ENCODE data around the gene MEGF11.

MEGF11 gene

GRCh38 chr15:65918357-65918920 is 335.1 kb downstream of the MEGF11 start:
- no peak for DNase-seq (ENCODE audit: low read depth)
- TF ChIP-seq CTCF (IDR thresholded peaks at IDR 0.05; ENCODE audit: low read depth, low read length, missing control alignments): no peak
- H3K4me3 ChIP-seq (ENCODE audit: low read depth, low read length): no peak overlapping the region

- no peak for DNase-seq (ENCODE audit: low read depth)
- H3K4me3 ChIP-seq (ENCODE audit: low read depth, low read length): no peak overlapping the region
These were observed 335.6 kb downstream of the MEGF11 start for GRCh38 chr15:65917936-65918335.

GRCh38 chr15:65917407-65917756 is 336.2 kb downstream of the MEGF11 start:
- no peak for DNase-seq (ENCODE audit: low read depth)
- H3K4me3 ChIP-seq (ENCODE audit: low read depth, low read length): no peak overlapping the region
- TF ChIP-seq CTCF (IDR thresholded peaks at IDR 0.05; ENCODE audit: low read depth, low read length, missing control alignments): no peak

More at GRCh38 chr15:65917936-65918335, 335.6 kb downstream of the MEGF11 start:
- no peak for TF ChIP-seq CTCF (IDR thresholded peaks at IDR 0.05; ENCODE audit: low read depth, low read length, missing control alignments)

- peak; percentile 61 for TF ChIP-seq CTCF (IDR thresholded peaks at IDR 0.05; ENCODE audit: low read depth, low read length, missing control alignments)
- peak; percentile 57 for DNase-seq (ENCODE audit: low read depth)
- H3K4me3 ChIP-seq (ENCODE audit: low read depth, low read length): peak overlapping the region; percentile 14; the same call in 1 of the 2 replicates
These were observed 336.7 kb downstream of the MEGF11 start for GRCh38 chr15:65916664-65917406.

- H3K4me3 ChIP-seq (ENCODE audit: low read depth, low read length): no peak overlapping the region
- DNase-seq (ENCODE audit: low read depth): no peak
- TF ChIP-seq CTCF (IDR thresholded peaks at IDR 0.05; ENCODE audit: low read depth, low read length, missing control alignments): no peak
These were observed 337.4 kb downstream of the MEGF11 start for GRCh38 chr15:65916041-65916663.

- H3K4me3 ChIP-seq (ENCODE audit: low read depth, low read length): no peak overlapping the region
- DNase-seq (ENCODE audit: low read depth): no peak
- TF ChIP-seq CTCF (IDR thresholded peaks at IDR 0.05; ENCODE audit: low read depth, low read length, missing control alignments): no peak
These were observed 338.3 kb downstream of the MEGF11 start for GRCh38 chr15:65914981-65915925.
